ENCODE results near the gene BMPR2.

Gene BMPR2

GRCh38 chr2:202450785-202451184 lies 74.7 kb downstream of the BMPR2 start:
- H3K27ac ChIP-seq (ENCODE audit: low read depth, low read length) = no peak overlapping the region
- H3K9me3 ChIP-seq (ENCODE audit: control insufficient read depth, insufficient read depth, low read length) = no peaks in the 10 kb centered on the region
- H3K36me3 ChIP-seq (ENCODE audit: control insufficient read depth, insufficient read depth, low read length) = no peaks in the 10 kb centered on the region; the same call in 1 of the 2 replicates
- H3K4me1 ChIP-seq (ENCODE audit: control insufficient read depth, insufficient read depth, low read length) = no peaks in the 10 kb centered on the region
- no peak overlapping the region for H3K9ac ChIP-seq (ENCODE audit: low read depth, low read length)
- no peaks in the 10 kb centered on the region for H3K27me3 ChIP-seq (ENCODE audit: control insufficient read depth, insufficient read depth, low read length)
- H3K4me3 ChIP-seq (ENCODE audit: low read depth, low read length) = no peak overlapping the region

DNA sequence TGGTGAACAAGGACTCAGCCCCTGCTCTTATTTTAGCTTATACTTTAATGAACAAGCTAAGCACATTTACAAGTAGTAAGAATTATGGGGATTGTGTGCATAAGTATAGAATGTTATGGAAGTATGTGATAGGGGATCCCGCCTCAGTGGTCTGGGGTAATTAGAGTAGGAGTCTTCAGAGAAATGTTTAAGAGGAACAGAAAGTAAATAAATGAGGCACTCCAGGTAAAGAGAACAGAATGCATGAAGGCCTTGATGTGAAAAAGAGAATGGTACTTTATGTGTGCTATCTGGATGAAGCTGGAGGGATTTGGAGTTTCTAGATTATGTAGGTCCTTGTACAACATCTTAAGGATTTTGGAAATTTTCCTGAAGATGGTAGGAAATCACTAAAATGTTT lies 76.6 kb downstream of the BMPR2 start:
- Histone ChIP-seq H3K9me3 (ENCODE audit: control insufficient read depth, insufficient read depth, low read length) (no peaks in the 10 kb centered on the region), H3K4me1 (ENCODE audit: control insufficient read depth, insufficient read depth, low read length) (no peaks in the 10 kb centered on the region), H3K27me3 (ENCODE audit: control insufficient read depth, insufficient read depth, low read length) (no peaks in the 10 kb centered on the region), H3K4me3 (ENCODE audit: low read depth, low read length) (no peak overlapping the region), H3K36me3 (ENCODE audit: control insufficient read depth, insufficient read depth, low read length) (no peaks in the 10 kb centered on the region; the same call in 1 of the 2 replicates), H3K9ac (ENCODE audit: low read depth, low read length) (no peak overlapping the region), H3K27ac (ENCODE audit: low read depth, low read length) (no peak overlapping the region)

DNA sequence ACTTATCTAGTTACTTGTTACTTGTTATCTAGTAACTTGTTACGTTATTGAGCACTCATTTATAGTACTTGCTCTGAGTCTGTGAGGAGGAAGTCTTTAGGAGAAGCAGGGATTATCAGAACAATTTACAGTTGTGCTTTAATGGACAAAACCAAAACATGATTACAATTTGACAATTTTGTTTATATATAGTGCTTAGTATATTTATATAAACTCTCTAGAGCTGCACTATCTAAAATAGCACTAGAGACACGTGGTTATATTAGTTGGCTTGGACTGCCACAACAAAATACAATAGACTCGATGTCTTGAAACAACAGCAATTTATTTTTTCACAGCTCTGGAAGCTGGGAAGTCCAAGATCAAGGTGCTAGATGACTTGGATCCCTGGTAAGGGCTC lies 78.4 kb downstream of the BMPR2 start:
- no peaks in the 10 kb centered on the region for H3K4me1 ChIP-seq (ENCODE audit: control insufficient read depth, insufficient read depth, low read length)
- no peaks in the 10 kb centered on the region for H3K27me3 ChIP-seq (ENCODE audit: control insufficient read depth, insufficient read depth, low read length)
- H3K27ac ChIP-seq (ENCODE audit: low read depth, low read length) = no peak overlapping the region
- H3K9ac ChIP-seq (ENCODE audit: low read depth, low read length) = no peak overlapping the region
- no peak overlapping the region for H3K4me3 ChIP-seq (ENCODE audit: low read depth, low read length)
- no peaks in the 10 kb centered on the region; the same call in 1 of the 2 replicates for H3K36me3 ChIP-seq (ENCODE audit: control insufficient read depth, insufficient read depth, low read length)
- no peaks in the 10 kb centered on the region for H3K9me3 ChIP-seq (ENCODE audit: control insufficient read depth, insufficient read depth, low read length)

DNA sequence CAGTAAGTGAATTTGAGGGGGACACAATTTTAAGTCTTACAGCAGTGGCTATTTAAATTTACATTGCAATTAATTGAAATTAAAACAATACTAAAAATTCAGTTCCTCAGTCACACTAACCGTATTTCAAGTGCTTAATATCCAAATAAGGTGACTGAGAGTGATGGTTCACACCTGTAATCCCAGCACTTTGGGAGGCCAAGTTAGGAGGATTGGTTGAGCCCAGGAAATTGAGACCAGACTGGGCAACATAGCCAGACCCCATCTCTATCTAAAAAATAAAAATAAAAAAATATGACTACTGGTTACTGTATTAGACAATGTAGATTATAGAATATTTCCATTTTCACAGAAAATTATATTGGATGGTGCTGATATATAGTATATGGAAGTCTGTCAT lies 79.0 kb downstream of the BMPR2 start:
- Histone ChIP-seq H3K27ac (ENCODE audit: low read depth, low read length) (no peak overlapping the region), H3K9me3 (ENCODE audit: control insufficient read depth, insufficient read depth, low read length) (no peaks in the 10 kb centered on the region), H3K4me1 (ENCODE audit: control insufficient read depth, insufficient read depth, low read length) (no peaks in the 10 kb centered on the region), H3K27me3 (ENCODE audit: control insufficient read depth, insufficient read depth, low read length) (no peaks in the 10 kb centered on the region), H3K9ac (ENCODE audit: low read depth, low read length) (no peak overlapping the region), H3K36me3 (ENCODE audit: control insufficient read depth, insufficient read depth, low read length) (no peaks in the 10 kb centered on the region), H3K4me3 (ENCODE audit: low read depth, low read length) (no peak overlapping the region)

- no peaks in the 10 kb centered on the region for H3K9me3 ChIP-seq (ENCODE audit: control insufficient read depth, insufficient read depth, low read length)
- H3K27ac ChIP-seq (ENCODE audit: low read depth, low read length) = no peak overlapping the region
- H3K9ac ChIP-seq (ENCODE audit: low read depth, low read length) = no peak overlapping the region
- no peaks in the 10 kb centered on the region for H3K4me1 ChIP-seq (ENCODE audit: control insufficient read depth, insufficient read depth, low read length)
- H3K27me3 ChIP-seq (ENCODE audit: control insufficient read depth, insufficient read depth, low read length) = no peaks in the 10 kb centered on the region
- H3K36me3 ChIP-seq (ENCODE audit: control insufficient read depth, insufficient read depth, low read length) = peaks cover 6% of the 10 kb centered on the region
- no peak overlapping the region for H3K4me3 ChIP-seq (ENCODE audit: low read depth, low read length)
Observed at GRCh38 chr2:202460119-202460518, 84.0 kb downstream of the BMPR2 start.

GRCh38 chr2:202479090-202479489 lies 103.0 kb downstream of the BMPR2 start:
- Histone ChIP-seq H3K27me3 (ENCODE audit: control insufficient read depth, insufficient read depth, low read length) (no peaks in the 10 kb centered on the region), H3K9me3 (ENCODE audit: control insufficient read depth, insufficient read depth, low read length) (no peaks in the 10 kb centered on the region), H3K4me3 (ENCODE audit: low read depth, low read length) (no peak overlapping the region), H3K36me3 (ENCODE audit: control insufficient read depth, insufficient read depth, low read length) (no peaks in the 10 kb centered on the region), H3K4me1 (ENCODE audit: control insufficient read depth, insufficient read depth, low read length) (no peaks in the 10 kb centered on the region), H3K27ac (ENCODE audit: low read depth, low read length) (no peak overlapping the region), H3K9ac (ENCODE audit: low read depth, low read length) (no peak overlapping the region)

- H3K36me3 ChIP-seq (ENCODE audit: control insufficient read depth, insufficient read depth, low read length) = no peaks in the 10 kb centered on the region
- H3K9me3 ChIP-seq (ENCODE audit: control insufficient read depth, insufficient read depth, low read length) = no peaks in the 10 kb centered on the region
- H3K4me1 ChIP-seq (ENCODE audit: control insufficient read depth, insufficient read depth, low read length) = no peaks in the 10 kb centered on the region
- H3K27me3 ChIP-seq (ENCODE audit: control insufficient read depth, insufficient read depth, low read length) = no peaks in the 10 kb centered on the region
- H3K27ac ChIP-seq (ENCODE audit: low read depth, low read length) = no peak overlapping the region
- H3K9ac ChIP-seq (ENCODE audit: low read depth, low read length) = no peak overlapping the region
- H3K4me3 ChIP-seq (ENCODE audit: low read depth, low read length) = no peak overlapping the region
Observed at GRCh38 chr2:202479610-202480009, 103.5 kb downstream of the BMPR2 start.

GRCh38 chr2:202486351-202486750 lies 110.2 kb downstream of the BMPR2 start:
- Histone ChIP-seq H3K27ac (ENCODE audit: low read depth, low read length) (no peak overlapping the region), H3K4me3 (ENCODE audit: low read depth, low read length) (no peak overlapping the region), H3K36me3 (ENCODE audit: control insufficient read depth, insufficient read depth, low read length) (peaks cover 8% of the 10 kb centered on the region; the same call in 1 of the 2 replicates), H3K27me3 (ENCODE audit: control insufficient read depth, insufficient read depth, low read length) (no peaks in the 10 kb centered on the region), H3K9me3 (ENCODE audit: control insufficient read depth, insufficient read depth, low read length) (no peaks in the 10 kb centered on the region), H3K9ac (ENCODE audit: low read depth, low read length) (no peak overlapping the region), H3K4me1 (ENCODE audit: control insufficient read depth, insufficient read depth, low read length) (no peaks in the 10 kb centered on the region)

DNA sequence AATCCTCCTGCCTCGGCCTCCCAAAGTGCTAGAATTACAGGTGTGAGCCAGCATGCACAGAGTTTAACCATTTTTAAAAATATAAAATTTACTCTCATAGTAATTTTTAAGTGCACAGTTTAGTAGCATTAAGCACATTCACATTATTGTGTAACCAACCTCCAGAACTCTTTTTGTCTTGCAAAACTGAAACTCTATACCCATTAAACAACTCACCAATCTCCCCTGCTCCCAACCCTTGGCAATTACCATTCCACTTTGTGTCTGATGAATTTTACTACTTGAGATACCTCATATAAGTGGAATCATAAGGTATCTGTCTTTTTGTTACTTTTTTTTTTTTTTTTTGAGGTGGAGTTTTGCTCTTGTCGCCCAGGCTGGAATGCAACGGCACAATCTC lies 112.5 kb downstream of the BMPR2 start:
- Histone ChIP-seq H3K9ac (ENCODE audit: low read depth, low read length) (no peak overlapping the region), H3K36me3 (ENCODE audit: control insufficient read depth, insufficient read depth, low read length) (peaks cover 8% of the 10 kb centered on the region; the same call in 1 of the 2 replicates), H3K9me3 (ENCODE audit: control insufficient read depth, insufficient read depth, low read length) (no peaks in the 10 kb centered on the region)

GRCh38 chr2:202490479-202490878 lies 114.4 kb downstream of the BMPR2 start:
- H3K9ac ChIP-seq (ENCODE audit: low read depth, low read length) = no peak overlapping the region
- peaks cover 8% of the 10 kb centered on the region; the same call in 1 of the 2 replicates for H3K36me3 ChIP-seq (ENCODE audit: control insufficient read depth, insufficient read depth, low read length)
- no peak overlapping the region for H3K4me3 ChIP-seq (ENCODE audit: low read depth, low read length)
- no peaks in the 10 kb centered on the region for H3K27me3 ChIP-seq (ENCODE audit: control insufficient read depth, insufficient read depth, low read length)
- H3K27ac ChIP-seq (ENCODE audit: low read depth, low read length) = no peak overlapping the region
- peaks cover 23% of the 10 kb centered on the region for H3K4me1 ChIP-seq (ENCODE audit: control insufficient read depth, insufficient read depth, low read length)
- no peaks in the 10 kb centered on the region for H3K9me3 ChIP-seq (ENCODE audit: control insufficient read depth, insufficient read depth, low read length)

More for the DNA sequence above, 112.5 kb downstream of the BMPR2 start:
- H3K27me3 ChIP-seq (ENCODE audit: control insufficient read depth, insufficient read depth, low read length) = no peaks in the 10 kb centered on the region
- H3K4me1 ChIP-seq (ENCODE audit: control insufficient read depth, insufficient read depth, low read length) = peaks cover 5% of the 10 kb centered on the region; the same call in 1 of the 2 replicates
- H3K27ac ChIP-seq (ENCODE audit: low read depth, low read length) = no peak overlapping the region
- no peak overlapping the region for H3K4me3 ChIP-seq (ENCODE audit: low read depth, low read length)

DNA sequence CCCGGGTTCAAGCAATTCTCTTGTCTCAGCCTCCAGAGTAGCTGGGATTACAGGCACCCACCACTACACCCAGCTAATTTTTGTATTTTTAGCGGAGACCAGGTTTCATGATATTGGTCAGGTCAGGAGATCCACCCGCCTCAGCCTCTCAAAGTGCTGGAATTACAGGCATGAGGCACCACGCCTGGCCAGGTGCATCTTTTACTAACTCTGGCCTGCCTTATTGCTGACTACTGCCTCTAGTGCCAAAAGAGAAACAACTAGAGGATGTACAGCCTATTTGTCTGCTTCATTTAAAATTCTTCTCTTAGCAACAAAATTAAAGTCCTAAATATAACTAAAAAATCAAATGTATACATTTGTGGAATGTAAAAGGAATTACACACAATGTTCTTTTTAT lies 115.4 kb downstream of the BMPR2 start:
- H3K4me1 ChIP-seq (ENCODE audit: control insufficient read depth, insufficient read depth, low read length) = peaks cover 23% of the 10 kb centered on the region
- H3K9me3 ChIP-seq (ENCODE audit: control insufficient read depth, insufficient read depth, low read length) = no peaks in the 10 kb centered on the region
- no peak overlapping the region for H3K27ac ChIP-seq (ENCODE audit: low read depth, low read length)
- H3K9ac ChIP-seq (ENCODE audit: low read depth, low read length) = no peak overlapping the region
- H3K27me3 ChIP-seq (ENCODE audit: control insufficient read depth, insufficient read depth, low read length) = no peaks in the 10 kb centered on the region
- H3K36me3 ChIP-seq (ENCODE audit: control insufficient read depth, insufficient read depth, low read length) = peaks cover 8% of the 10 kb centered on the region; the same call in 1 of the 2 replicates
- H3K4me3 ChIP-seq (ENCODE audit: low read depth, low read length) = no peak overlapping the region
